ENCODE results near the gene PLCB1.
"Not testable (repeated sequence)": the region's sequence is repeated elsewhere in the genome, so short reads cannot be mapped to it uniquely, and the experiment has no call there.

Gene PLCB1

GRCh38 chr20:8454137-8454712, 322.2 kb downstream of the PLCB1 start:
- peak; percentile 75 for DNase-seq

- peak; percentile 19 for DNase-seq
Measured at GRCh38 chr20:8456765-8457164, 324.7 kb downstream of the PLCB1 start.

GRCh38 chr20:8457978-8458377, 325.9 kb downstream of the PLCB1 start:
- DNase-seq, result peak; percentile 88

- no peak for DNase-seq
Measured at GRCh38 chr20:8461186-8461585, 329.1 kb downstream of the PLCB1 start.

- no peak for DNase-seq
Measured at GRCh38 chr20:8464368-8464767, 332.3 kb downstream of the PLCB1 start.

- DNase-seq, result not testable (repeated sequence)
Measured at GRCh38 chr20:8466781-8467180, 334.7 kb downstream of the PLCB1 start.

GRCh38 chr20:8470156-8470555, 338.1 kb downstream of the PLCB1 start:
- DNase-seq, result no peak

- DNase-seq, result no peak
Measured at GRCh38 chr20:8471465-8471864, 339.4 kb downstream of the PLCB1 start.

GRCh38 chr20:8473459-8473858, 341.4 kb downstream of the PLCB1 start:
- no peak for DNase-seq

- no peak for DNase-seq
Measured at GRCh38 chr20:8474027-8474668, 342.1 kb downstream of the PLCB1 start.

GRCh38 chr20:8476021-8476420, 344.0 kb downstream of the PLCB1 start:
- DNase-seq, result peak; percentile 63

- DNase-seq, result no peak
Measured at GRCh38 chr20:8480597-8480996, 348.5 kb downstream of the PLCB1 start.

GRCh38 chr20:8487696-8488095, 355.6 kb downstream of the PLCB1 start:
- DNase-seq, result no peak

- no peak for DNase-seq
Measured at GRCh38 chr20:8489094-8489883, 357.2 kb downstream of the PLCB1 start.

- no peak for DNase-seq
Measured at GRCh38 chr20:8490076-8490830, 358.2 kb downstream of the PLCB1 start.

GRCh38 chr20:8492173-8492572, 360.1 kb downstream of the PLCB1 start:
- DNase-seq, result no peak

- no peak for DNase-seq
Measured at GRCh38 chr20:8498571-8498970, 366.5 kb downstream of the PLCB1 start.

- DNase-seq, result no peak
Measured at GRCh38 chr20:8504030-8504429, 372.0 kb downstream of the PLCB1 start.

GRCh38 chr20:8505476-8506200, 373.6 kb downstream of the PLCB1 start:
- DNase-seq, result peak; percentile 21

GRCh38 chr20:8507231-8507630, 375.2 kb downstream of the PLCB1 start:
- no peak for DNase-seq

- no peak for DNase-seq
Measured at GRCh38 chr20:8509809-8510208, 377.7 kb downstream of the PLCB1 start.

GRCh38 chr20:8510808-8511207, 378.7 kb downstream of the PLCB1 start:
- no peak for DNase-seq

GRCh38 chr20:8512003-8512402, 379.9 kb downstream of the PLCB1 start:
- no peak for DNase-seq
